Endothelial cell of umbilical vein (primary cell): ENCODE measurements around the gene COPZ2. TPM values are rescaled to one million over a fixed set of nuclear protein-coding genes. Genes with fewer than 3 reads are reported as not detected.
A peak's percentile ranks its signal among the peaks of the same experiment; 100 is the strongest.

Source experiments
- BruUV-seq: library from RNA; stranded (reverse); fragments of 400-500 nt; replicated peaks from 2 replicates; lab custom pipeline; 2021; lab: Mats Ljungman, UMichigan
- CTCF ChIA-PET: fragments of 300-600, 350-600 bp; sonication (Branson Sonifier 250); formaldehyde crosslinking; loops from one replicate; lab custom pipeline; 2021; ENCODE audit warnings: antibody characterized with exemption, inconsistent platforms; lab: Charles Lee
- POLR2A ChIA-PET: fragments of 300-600, 350-600 bp; sonication (Branson Sonifier 250); formaldehyde crosslinking; loops from one replicate; lab custom pipeline; 2021; ENCODE audit warnings: antibody characterized with exemption, inconsistent platforms; lab: Charles Lee
- DNase-seq: peaks from one replicate; pipeline ENCODE4 v3.0.0-alpha.2; 2011; ENCODE audit warnings: low read depth, low spot score
- FAIRE-seq: peaks from 2 replicates; lab custom pipeline; 2011; peaks lifted over from hg19 to GRCh38; lab: Jason Lieb, UNC
- H2AFZ ChIP-seq: 2 replicates; pipeline ENCODE4 v1.6.0; 2012; ENCODE audit warnings: low read depth, low read length, control low read depth, inconsistent platforms
- H3K27ac ChIP-seq: 2 replicates; pipeline ENCODE4 v1.5.1; 2011; ENCODE audit warnings: low read depth, mild to moderate bottlenecking, control low read depth, low read length, moderate library complexity; ENCODE audit not compliant: insufficient read depth
- H3K27me3 ChIP-seq, 2 experiments: 2 replicates each; pipeline versions ENCODE4 v1.6.0 to v1.6.1; 2011; ENCODE audit warnings: low read length in 2 of 2, mixed read lengths in 1 of 2; ENCODE audit not compliant: control insufficient read depth in 2 of 2, insufficient read depth in 2 of 2
- H3K36me3 ChIP-seq, 2 experiments: 2 replicates in 1 of 2; 3 replicates in 1 of 2; pipeline ENCODE4 v1.5.1; 2011; ENCODE audit warnings: low read length in 2 of 2, mild to moderate bottlenecking in 1 of 2, moderate library complexity in 1 of 2; ENCODE audit not compliant: control insufficient read depth in 2 of 2, insufficient read depth in 2 of 2; ENCODE audit errors: extremely low read depth in 1 of 2
- H3K4me1 ChIP-seq: 3 replicates; pipeline ENCODE4 v1.5.1; 2011; ENCODE audit warnings: mild to moderate bottlenecking, low read length; ENCODE audit not compliant: control insufficient read depth, insufficient read depth; ENCODE audit errors: extremely low read depth
- H3K4me2 ChIP-seq: 2 replicates; pipeline ENCODE4 v1.6.1; 2011; ENCODE audit warnings: low read length, control low read depth, mixed read lengths; ENCODE audit not compliant: insufficient read depth
- H3K4me3 ChIP-seq, 3 experiments: fragments of 200-600 bp in 1 of 3; sonication (generic), shearing (Covaris generic) in 1 of 3; replicated peaks in 1 of 3; 2 replicates each; pipeline ENCODE4 v1.5.1; 2011 to 2016; ENCODE audit warnings: control low read depth in 3 of 3, low read length in 3 of 3, mild to moderate bottlenecking in 2 of 3, inconsistent platforms in 1 of 3, low read depth in 1 of 3, moderate library complexity in 1 of 3; ENCODE audit not compliant: insufficient read depth in 1 of 3
- H3K79me2 ChIP-seq: 2 replicates; pipeline ENCODE4 v1.6.0; 2012; ENCODE audit warnings: low read length, inconsistent platforms; ENCODE audit not compliant: control insufficient read depth, insufficient read depth
- H3K9ac ChIP-seq: replicated peaks from 2 replicates; pipeline ENCODE3; 2011; ENCODE audit warnings: low read length, control low read depth; ENCODE audit not compliant: insufficient read depth; ENCODE audit errors: extremely low read depth
- H3K9me1 ChIP-seq: replicated peaks from 3 replicates; pipeline ENCODE4 v1.6.0; 2011; ENCODE audit warnings: mild to moderate bottlenecking, low read length; ENCODE audit not compliant: control insufficient read depth, insufficient read depth; ENCODE audit errors: extremely low read depth
- H3K9me3 ChIP-seq: replicated peaks from 2 replicates; pipeline ENCODE4 v1.5.1; 2012; ENCODE audit warnings: low read length, inconsistent platforms; ENCODE audit not compliant: control insufficient read depth, insufficient read depth
- H4K20me1 ChIP-seq: replicated peaks from 2 replicates; pipeline ENCODE3; 2011; ENCODE audit warnings: mild to moderate bottlenecking, low read length; ENCODE audit not compliant: control insufficient read depth, insufficient read depth; ENCODE audit errors: extremely low read depth
- CTCF ChIP-seq, 2 donors: IDR thresholded peaks; 1 replicate in 1 of 2; 2 replicates in 1 of 2; pipeline ENCODE4 v1.5.1; 2011; ENCODE audit warnings: low read length in 2 of 2, mild to moderate bottlenecking in 2 of 2, moderate library complexity in 2 of 2, control low read depth in 1 of 2, inconsistent platforms in 1 of 2, low read depth in 1 of 2; ENCODE audit not compliant: insufficient read depth in 1 of 2; ENCODE audit errors: extremely low read depth in 1 of 2
- EZH2 ChIP-seq: IDR thresholded peaks from 2 replicates; pipeline ENCODE4 v1.6.1; 2012; ENCODE audit warnings: borderline replicate concordance, low read depth, mild to moderate bottlenecking, moderate library complexity, low read length, inconsistent platforms; ENCODE audit not compliant: severe bottlenecking
- FOS ChIP-seq: IDR thresholded peaks from 2 replicates; pipeline ENCODE4 v1.6.1; 2011; ENCODE audit warnings: mild to moderate bottlenecking, low read length, moderate library complexity, borderline replicate concordance; ENCODE audit not compliant: insufficient read depth
- GATA2 ChIP-seq: IDR thresholded peaks from 2 replicates; pipeline ENCODE4 v1.7.0; 2011; ENCODE audit warnings: low read depth, mild to moderate bottlenecking, moderate library complexity, mixed read lengths, low read length; ENCODE audit not compliant: insufficient read length, insufficient read depth
- JUN ChIP-seq: IDR thresholded peaks from 2 replicates; pipeline ENCODE4 v1.6.1; 2011; ENCODE audit warnings: borderline replicate concordance, low read depth; ENCODE audit not compliant: insufficient read length, insufficient read depth
- MAX ChIP-seq: IDR thresholded peaks from 2 replicates; pipeline ENCODE4 v1.6.1; 2011; ENCODE audit not compliant: insufficient read depth, insufficient read length
- MYC ChIP-seq: IDR thresholded peaks from one replicate; pipeline ENCODE4 v1.6.1; 2011; ENCODE audit warnings: mild to moderate bottlenecking, low read depth, low read length
- POLR2A ChIP-seq: IDR thresholded peaks from 2 replicates; pipeline ENCODE4 v1.6.1; 2012; ENCODE audit warnings: low read depth, mild to moderate bottlenecking, control low read depth, low read length
- POLR2AphosphoS5 ChIP-seq: IDR thresholded peaks from 2 replicates; pipeline ENCODE4 v1.6.1; 2012; ENCODE audit warnings: low read depth, mild to moderate bottlenecking, control low read depth, low read length, moderate library complexity; ENCODE audit not compliant: insufficient read depth
- dilution Hi-C: fragments of 300-500 bp; cut with MboI; formaldehyde crosslinking; loops from one replicate; pipeline ENCODE4 v1.15.0; 2019; ENCODE audit warnings: low sequenced_read_pairs; ENCODE audit not compliant: extremely low pct_ligation_motif_present
- intact Hi-C: fragments of 100-400 bp; cut with micrococcal nuclease; formaldehyde crosslinking; loops from one replicate; pipeline ENCODE4 v1.10.0; 2022
- polyA plus RNA-seq, 4 experiments: library from polyadenylated mRNA; depleted of rRNA in 3 of 4; stranded (reverse) in 3 of 4; unstranded in 1 of 4; fragments of >200 nt; gene quantifications; 2 replicates each; pipeline versions ENCODE4 v1.2.1 to v1.2.3, GENCODE V29; 2011 to 2012; ENCODE audit warnings: missing spikeins in 1 of 4
- total RNA-seq: library from RNA; stranded (reverse); gene quantifications from 2 replicates; pipeline ENCODE4 v1.2.3, GENCODE V29; 2021

The COPZ2 gene
- total and polyA plus RNA-seq, 2 donors (not counting 3 experiments of a cell fraction or from before 2014, with no cell fraction given): 16.3 to 28.1 TPM

- H4K20me1 ChIP-seq: no peaks in the 10 kb centered on the region
- intact Hi-C loops (loop anchor here (1.0 kb wide), 1 partner anchor 12 kb away; no protein-coding TSS in a partner anchor), dilution Hi-C loops (no loop called here)
- H3K9me1 ChIP-seq: no peaks in the 10 kb centered on the region
- DNase-seq (peak; percentile 13), FAIRE-seq (no peak)
- POLR2A ChIA-PET: interaction anchor here (1.7 kb wide), 1 partner anchor 11 kb away, joined by 4 read pairs; the partner anchor contains the start of gene NFE2L1
- BruUV-seq: no TSS peak
- H3K4me1 ChIP-seq: peaks cover 7% of the 10 kb centered on the region
- no peak overlapping the region for H3K27ac ChIP-seq
- H3K27me3 ChIP-seq: no peaks in the 10 kb centered on the region
- CTCF ChIA-PET: interaction anchor here (0.9 to 2.5 kb wide), 2 partner anchors 12 to 30 kb away, joined by 3 to 10 read pairs; no protein-coding TSS in a partner anchor
- peak overlapping the region in 1 of 3 experiments; percentile 29 for H3K4me3 ChIP-seq
- peak overlapping the region; percentile 63 for H2AFZ ChIP-seq
- no peak overlapping the region for H3K9ac ChIP-seq
- TF ChIP-seq POLR2AphosphoS5 (no peak), MAX (no peak), MYC (no peak), POLR2A (no peak), GATA2 (no peak)
- no peak overlapping the region for H3K4me2 ChIP-seq
- no peaks in the 10 kb centered on the region for H3K79me2 ChIP-seq
- H3K9me3 ChIP-seq: no peaks in the 10 kb centered on the region
- no peaks in the 10 kb centered on the region for H3K36me3 ChIP-seq
Measured at GRCh38 chr17:48037838-48038323, 284 bp upstream of the COPZ2 start.

GRCh38 chr17:48036693-48037035 is 933 bp downstream of the COPZ2 start:
- Histone ChIP-seq H2AFZ (peak overlapping the region; percentile 98), H3K4me2 (peak overlapping the region; percentile 5), H3K9me1 (no peaks in the 10 kb centered on the region), H3K27me3 (no peaks in the 10 kb centered on the region), H3K4me3 (peak overlapping the region in 1 of 3 experiments; percentile 52), H3K9ac (no peak overlapping the region), H3K4me1 (peaks cover 7% of the 10 kb centered on the region), H3K36me3 (no peaks in the 10 kb centered on the region), H3K27ac (no peak overlapping the region), H3K79me2 (no peaks in the 10 kb centered on the region), H4K20me1 (no peaks in the 10 kb centered on the region), H3K9me3 (no peaks in the 10 kb centered on the region)
- ChIA-PET POLR2A (interaction anchor here (1.7 kb wide), 1 partner anchor 12 kb away, joined by 4 read pairs; the partner anchor contains the start of gene NFE2L1), CTCF (interaction anchor here (0.8 to 3.0 kb wide), 11 partner anchors 10 to 49 kb away, joined by 3 to 34 read pairs (median 5); no protein-coding TSS in a partner anchor)
- FAIRE-seq: no peak
- DNase-seq: no peak
- dilution Hi-C loops (no loop called here), intact Hi-C loops (loop anchor here (1.0 kb wide), 1 partner anchor 14 kb away; no protein-coding TSS in a partner anchor)
- TF ChIP-seq POLR2AphosphoS5 (no peak), FOS (no peak), JUN (no peak), CTCF (IDR thresholded peaks at IDR 0.05; ENCODE audit: extremely low read depth in 1 of 2, insufficient read depth in 1 of 2, low read depth in 1 of 2, low read length in 2 of 2) (no peak), POLR2A (no peak), MYC (no peak), MAX (no peak), EZH2 (no peak), GATA2 (no peak)
- BruUV-seq: TSS peak; percentile 17
